NB4 (cell line): Measurements from ENCODE around the gene SAMM50.

Experiments
- MYC ChIP-seq: IDR thresholded peaks from 2 replicates; pipeline ENCODE4 v1.6.1; 2011; ENCODE audit warnings: low read depth, low read length
- TF ChIP-seq, protein P1 (sequence below): IDR thresholded peaks from 2 replicates; pipeline ENCODE4 v1.6.1; 2011; ENCODE audit warnings: low read depth, low read length
- TF ChIP-seq, protein P2 (sequence below): IDR thresholded peaks from one replicate; pipeline ENCODE4 v1.5.1; 2012; ENCODE audit warnings: low read depth, low read length

- TF ChIP-seq, protein P1, sequence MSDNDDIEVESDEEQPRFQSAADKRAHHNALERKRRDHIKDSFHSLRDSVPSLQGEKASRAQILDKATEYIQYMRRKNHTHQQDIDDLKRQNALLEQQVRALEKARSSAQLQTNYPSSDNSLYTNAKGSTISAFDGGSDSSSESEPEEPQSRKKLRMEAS = no peak
- TF ChIP-seq, protein P2, sequence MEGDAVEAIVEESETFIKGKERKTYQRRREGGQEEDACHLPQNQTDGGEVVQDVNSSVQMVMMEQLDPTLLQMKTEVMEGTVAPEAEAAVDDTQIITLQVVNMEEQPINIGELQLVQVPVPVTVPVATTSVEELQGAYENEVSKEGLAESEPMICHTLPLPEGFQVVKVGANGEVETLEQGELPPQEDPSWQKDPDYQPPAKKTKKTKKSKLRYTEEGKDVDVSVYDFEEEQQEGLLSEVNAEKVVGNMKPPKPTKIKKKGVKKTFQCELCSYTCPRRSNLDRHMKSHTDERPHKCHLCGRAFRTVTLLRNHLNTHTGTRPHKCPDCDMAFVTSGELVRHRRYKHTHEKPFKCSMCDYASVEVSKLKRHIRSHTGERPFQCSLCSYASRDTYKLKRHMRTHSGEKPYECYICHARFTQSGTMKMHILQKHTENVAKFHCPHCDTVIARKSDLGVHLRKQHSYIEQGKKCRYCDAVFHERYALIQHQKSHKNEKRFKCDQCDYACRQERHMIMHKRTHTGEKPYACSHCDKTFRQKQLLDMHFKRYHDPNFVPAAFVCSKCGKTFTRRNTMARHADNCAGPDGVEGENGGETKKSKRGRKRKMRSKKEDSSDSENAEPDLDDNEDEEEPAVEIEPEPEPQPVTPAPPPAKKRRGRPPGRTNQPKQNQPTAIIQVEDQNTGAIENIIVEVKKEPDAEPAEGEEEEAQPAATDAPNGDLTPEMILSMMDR = no peak
- no peak for TF ChIP-seq MYC
Observed at GRCh38 chr22:44001521-44001920, 46.3 kb downstream of the SAMM50 start.
